HepG2 (cell line): ENCODE data around the gene CD8A. TPM values are rescaled to one million over a fixed set of nuclear protein-coding genes. Genes with fewer than 3 reads are reported as not detected.

Experiments
- SKI ChIP-seq: fragments of 450-650 bp; IDR thresholded peaks from one replicate; pipeline ENCODE4 v1.6.1; 2018; ENCODE audit warnings: mild to moderate bottlenecking; ENCODE audit not compliant: partially characterized antibody
- ZNF274 ChIP-seq: sonication (generic); formaldehyde crosslinking; IDR thresholded peaks from 2 replicates; pipeline ENCODE4 v1.5.1; 2020; ENCODE audit warnings: mild to moderate bottlenecking, missing genetic modification reagents
- ZNF33B ChIP-seq: sonication (generic); formaldehyde crosslinking; IDR thresholded peaks from 2 replicates; pipeline ENCODE4 v1.5.1; 2020; ENCODE audit warnings: mild to moderate bottlenecking, missing genetic modification reagents
- ZNF598 ChIP-seq: sonication (generic); formaldehyde crosslinking; IDR thresholded peaks from 2 replicates; pipeline ENCODE4 v1.5.1; 2020; ENCODE audit warnings: mild to moderate bottlenecking, missing genetic modification reagents, borderline replicate concordance
- polyA plus RNA-seq, 8 experiments: library from polyadenylated mRNA; depleted of rRNA in 3 of 8; stranded (reverse) in 7 of 8; unstranded in 1 of 8; fragments of >200 nt; fragmentation: Illumina TruSeq in 4 of 8; extraction: Trizol in 4 of 8; gene quantifications; 2 replicates each; pipeline versions ENCODE4 v1.2.1 to v1.2.3, GENCODE V29; 2011 to 2016; ENCODE audit warnings: low read depth in 4 of 8, missing spikeins in 1 of 8, mixed read lengths in 1 of 8; ENCODE audit not compliant: insufficient read depth in 1 of 8
- total RNA-seq, 5 experiments: library from RNA; depleted of rRNA; stranded (reverse); fragments of >200 nt; fragmentation: Illumina TruSeq; extraction: Trizol; gene quantifications; 2 replicates each; pipeline ENCODE4 v1.2.3, GENCODE V29; 2016; ENCODE audit warnings: low read depth in 1 of 5
- TF ChIP-seq, protein P1 (sequence below): sonication (generic); formaldehyde crosslinking; IDR thresholded peaks from 2 replicates; pipeline ENCODE4 v1.5.1; 2020; ENCODE audit warnings: mild to moderate bottlenecking, moderate library complexity, missing genetic modification reagents
- TF ChIP-seq, protein P2 (sequence below): sonication (generic); formaldehyde crosslinking; IDR thresholded peaks from 2 replicates; pipeline ENCODE4 v1.4.0; 2020; ENCODE audit warnings: missing genetic modification reagents
- TF ChIP-seq, protein P3 (sequence below): sonication (generic); formaldehyde crosslinking; IDR thresholded peaks from 2 replicates; pipeline ENCODE4 v1.4.0; 2020; ENCODE audit warnings: missing genetic modification reagents
- TF ChIP-seq, protein P4 (sequence below): sonication (generic); formaldehyde crosslinking; conservative IDR thresholded peaks from 2 replicates; pipeline ENCODE4 v1.4.0; 2020; ENCODE audit warnings: mild to moderate bottlenecking, missing genetic modification reagents, moderate library complexity

Gene CD8A
- total and polyA plus RNA-seq, 2 of the 13 experiments (the other 11 are each of a cell fraction or from before 2014, with no cell fraction given), result 0.09 TPM; not detected in 1

DNA sequence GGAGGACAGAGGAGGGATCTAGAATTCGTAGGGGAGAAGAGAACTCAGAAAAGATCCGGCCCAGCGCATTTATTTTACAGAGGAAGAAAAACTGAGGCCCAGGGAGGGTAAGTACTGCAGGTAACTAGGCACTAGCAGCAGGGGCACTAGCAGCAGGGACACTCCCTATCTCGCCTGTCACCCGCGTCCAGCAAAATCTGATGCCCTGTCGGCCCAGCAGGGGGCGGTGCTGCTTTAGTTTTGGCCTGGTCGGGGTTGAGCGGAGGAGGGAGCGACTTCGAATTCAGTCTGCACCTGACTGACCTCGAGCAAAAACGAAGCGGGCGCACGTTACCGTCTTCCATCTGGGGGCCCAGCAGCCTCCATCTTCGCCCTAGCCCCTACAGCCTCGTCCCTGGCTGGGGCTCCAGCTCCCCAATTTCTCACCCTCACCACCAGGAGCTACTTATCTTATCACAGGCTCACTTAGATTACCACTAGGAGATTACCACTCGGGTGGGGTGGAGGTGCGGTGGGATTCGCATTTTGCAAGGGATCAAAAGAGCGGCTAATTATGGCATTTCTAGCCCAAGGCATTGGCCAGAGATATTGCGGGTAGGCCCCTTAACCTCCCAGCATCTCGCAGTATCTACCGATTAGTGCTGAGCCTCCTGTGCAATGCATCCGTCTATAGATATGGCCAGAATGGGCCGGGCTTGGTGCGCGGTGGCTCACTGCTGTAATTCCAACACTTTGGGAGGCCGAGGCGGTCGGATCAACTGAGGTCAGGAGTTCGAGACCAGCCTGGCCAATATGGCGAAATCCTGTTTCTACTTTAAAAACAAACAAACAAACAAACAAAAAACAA lies 17.8 kb upstream of the CD8A start (continued):
- TF ChIP-seq, protein P1, sequence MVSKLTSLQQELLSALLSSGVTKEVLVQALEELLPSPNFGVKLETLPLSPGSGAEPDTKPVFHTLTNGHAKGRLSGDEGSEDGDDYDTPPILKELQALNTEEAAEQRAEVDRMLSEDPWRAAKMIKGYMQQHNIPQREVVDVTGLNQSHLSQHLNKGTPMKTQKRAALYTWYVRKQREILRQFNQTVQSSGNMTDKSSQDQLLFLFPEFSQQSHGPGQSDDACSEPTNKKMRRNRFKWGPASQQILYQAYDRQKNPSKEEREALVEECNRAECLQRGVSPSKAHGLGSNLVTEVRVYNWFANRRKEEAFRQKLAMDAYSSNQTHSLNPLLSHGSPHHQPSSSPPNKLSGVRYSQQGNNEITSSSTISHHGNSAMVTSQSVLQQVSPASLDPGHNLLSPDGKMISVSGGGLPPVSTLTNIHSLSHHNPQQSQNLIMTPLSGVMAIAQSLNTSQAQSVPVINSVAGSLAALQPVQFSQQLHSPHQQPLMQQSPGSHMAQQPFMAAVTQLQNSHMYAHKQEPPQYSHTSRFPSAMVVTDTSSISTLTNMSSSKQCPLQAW, result peak; percentile 64; the same call in 1 of the 2 replicates
- TF ChIP-seq SKI (peak; percentile 92), ZNF274 (CRISPR knock-in tag) (peak; percentile 87; the same call in 1 of the 2 replicates), ZNF33B (CRISPR knock-in tag) (peak; percentile 73; the same call in 1 of the 2 replicates), ZNF598 (CRISPR knock-in tag) (0 out of 2 replicates have a peak, but pooled peaks have one; percentile 68)
- TF ChIP-seq, protein P2, sequence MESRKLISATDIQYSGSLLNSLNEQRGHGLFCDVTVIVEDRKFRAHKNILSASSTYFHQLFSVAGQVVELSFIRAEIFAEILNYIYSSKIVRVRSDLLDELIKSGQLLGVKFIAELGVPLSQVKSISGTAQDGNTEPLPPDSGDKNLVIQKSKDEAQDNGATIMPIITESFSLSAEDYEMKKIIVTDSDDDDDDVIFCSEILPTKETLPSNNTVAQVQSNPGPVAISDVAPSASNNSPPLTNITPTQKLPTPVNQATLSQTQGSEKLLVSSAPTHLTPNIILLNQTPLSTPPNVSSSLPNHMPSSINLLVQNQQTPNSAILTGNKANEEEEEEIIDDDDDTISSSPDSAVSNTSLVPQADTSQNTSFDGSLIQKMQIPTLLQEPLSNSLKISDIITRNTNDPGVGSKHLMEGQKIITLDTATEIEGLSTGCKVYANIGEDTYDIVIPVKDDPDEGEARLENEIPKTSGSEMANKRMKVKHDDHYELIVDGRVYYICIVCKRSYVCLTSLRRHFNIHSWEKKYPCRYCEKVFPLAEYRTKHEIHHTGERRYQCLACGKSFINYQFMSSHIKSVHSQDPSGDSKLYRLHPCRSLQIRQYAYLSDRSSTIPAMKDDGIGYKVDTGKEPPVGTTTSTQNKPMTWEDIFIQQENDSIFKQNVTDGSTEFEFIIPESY (CRISPR knock-in tag), result peak; percentile 78; the same call in 1 of the 2 replicates
- TF ChIP-seq, protein P3, sequence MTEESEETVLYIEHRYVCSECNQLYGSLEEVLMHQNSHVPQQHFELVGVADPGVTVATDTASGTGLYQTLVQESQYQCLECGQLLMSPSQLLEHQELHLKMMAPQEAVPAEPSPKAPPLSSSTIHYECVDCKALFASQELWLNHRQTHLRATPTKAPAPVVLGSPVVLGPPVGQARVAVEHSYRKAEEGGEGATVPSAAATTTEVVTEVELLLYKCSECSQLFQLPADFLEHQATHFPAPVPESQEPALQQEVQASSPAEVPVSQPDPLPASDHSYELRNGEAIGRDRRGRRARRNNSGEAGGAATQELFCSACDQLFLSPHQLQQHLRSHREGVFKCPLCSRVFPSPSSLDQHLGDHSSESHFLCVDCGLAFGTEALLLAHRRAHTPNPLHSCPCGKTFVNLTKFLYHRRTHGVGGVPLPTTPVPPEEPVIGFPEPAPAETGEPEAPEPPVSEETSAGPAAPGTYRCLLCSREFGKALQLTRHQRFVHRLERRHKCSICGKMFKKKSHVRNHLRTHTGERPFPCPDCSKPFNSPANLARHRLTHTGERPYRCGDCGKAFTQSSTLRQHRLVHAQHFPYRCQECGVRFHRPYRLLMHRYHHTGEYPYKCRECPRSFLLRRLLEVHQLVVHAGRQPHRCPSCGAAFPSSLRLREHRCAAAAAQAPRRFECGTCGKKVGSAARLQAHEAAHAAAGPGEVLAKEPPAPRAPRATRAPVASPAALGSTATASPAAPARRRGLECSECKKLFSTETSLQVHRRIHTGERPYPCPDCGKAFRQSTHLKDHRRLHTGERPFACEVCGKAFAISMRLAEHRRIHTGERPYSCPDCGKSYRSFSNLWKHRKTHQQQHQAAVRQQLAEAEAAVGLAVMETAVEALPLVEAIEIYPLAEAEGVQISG (CRISPR knock-in tag), result peak; percentile 23; the same call in 1 of the 2 replicates
- TF ChIP-seq, protein P4, sequence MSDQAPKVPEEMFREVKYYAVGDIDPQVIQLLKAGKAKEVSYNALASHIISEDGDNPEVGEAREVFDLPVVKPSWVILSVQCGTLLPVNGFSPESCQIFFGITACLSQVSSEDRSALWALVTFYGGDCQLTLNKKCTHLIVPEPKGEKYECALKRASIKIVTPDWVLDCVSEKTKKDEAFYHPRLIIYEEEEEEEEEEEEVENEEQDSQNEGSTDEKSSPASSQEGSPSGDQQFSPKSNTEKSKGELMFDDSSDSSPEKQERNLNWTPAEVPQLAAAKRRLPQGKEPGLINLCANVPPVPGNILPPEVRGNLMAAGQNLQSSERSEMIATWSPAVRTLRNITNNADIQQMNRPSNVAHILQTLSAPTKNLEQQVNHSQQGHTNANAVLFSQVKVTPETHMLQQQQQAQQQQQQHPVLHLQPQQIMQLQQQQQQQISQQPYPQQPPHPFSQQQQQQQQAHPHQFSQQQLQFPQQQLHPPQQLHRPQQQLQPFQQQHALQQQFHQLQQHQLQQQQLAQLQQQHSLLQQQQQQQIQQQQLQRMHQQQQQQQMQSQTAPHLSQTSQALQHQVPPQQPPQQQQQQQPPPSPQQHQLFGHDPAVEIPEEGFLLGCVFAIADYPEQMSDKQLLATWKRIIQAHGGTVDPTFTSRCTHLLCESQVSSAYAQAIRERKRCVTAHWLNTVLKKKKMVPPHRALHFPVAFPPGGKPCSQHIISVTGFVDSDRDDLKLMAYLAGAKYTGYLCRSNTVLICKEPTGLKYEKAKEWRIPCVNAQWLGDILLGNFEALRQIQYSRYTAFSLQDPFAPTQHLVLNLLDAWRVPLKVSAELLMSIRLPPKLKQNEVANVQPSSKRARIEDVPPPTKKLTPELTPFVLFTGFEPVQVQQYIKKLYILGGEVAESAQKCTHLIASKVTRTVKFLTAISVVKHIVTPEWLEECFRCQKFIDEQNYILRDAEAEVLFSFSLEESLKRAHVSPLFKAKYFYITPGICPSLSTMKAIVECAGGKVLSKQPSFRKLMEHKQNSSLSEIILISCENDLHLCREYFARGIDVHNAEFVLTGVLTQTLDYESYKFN (CRISPR knock-in tag), result 0 out of 2 replicates have a peak, but pooled peaks have one; percentile 13
